Measurements from ENCODE around the gene INPP5A.
"Not testable (repeated sequence)": the region's sequence is repeated elsewhere in the genome, so short reads cannot be mapped to it uniquely, and the experiment has no call there.

INPP5A gene

DNA sequence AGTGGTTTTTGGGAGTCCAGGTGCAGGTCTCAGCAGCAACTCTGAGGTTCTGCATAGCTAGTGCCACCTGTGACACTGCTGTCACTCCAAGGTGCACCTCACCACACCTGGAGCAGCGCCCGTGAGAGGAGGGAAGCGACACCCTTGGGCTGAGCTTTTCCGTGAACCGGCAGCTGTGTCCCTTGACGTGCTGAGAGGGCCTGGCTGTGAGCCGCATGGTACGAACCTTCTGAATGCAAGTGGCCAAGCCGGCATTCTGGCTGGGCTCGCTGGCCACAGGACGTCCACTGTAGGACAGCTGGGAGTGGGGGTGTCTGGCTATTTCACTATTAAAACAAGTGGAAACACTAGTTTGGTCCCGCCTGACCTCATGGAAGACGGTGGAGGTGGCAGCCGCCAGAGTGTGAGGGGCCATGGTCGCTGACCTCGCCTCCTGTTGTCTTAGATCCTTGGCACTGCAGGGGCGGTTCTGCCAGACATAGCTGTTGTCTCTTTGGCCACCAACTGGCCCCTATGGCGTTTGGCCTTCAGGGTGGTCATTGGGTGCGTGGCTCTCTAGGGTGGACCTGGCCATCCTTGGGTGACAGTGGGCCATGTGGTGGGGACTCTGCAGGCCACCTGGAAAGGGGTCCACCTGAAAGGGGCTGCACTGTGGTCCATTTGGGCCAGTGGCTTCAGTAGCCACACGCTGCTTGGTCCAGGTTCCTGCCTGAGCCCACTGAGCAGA lies 12.9 kb downstream of the INPP5A start:
- DNase-seq: no peak

- DNase-seq: no peak
These were observed 13.7 kb downstream of the INPP5A start for GRCh38 chr10:132551093-132551807.

DNA sequence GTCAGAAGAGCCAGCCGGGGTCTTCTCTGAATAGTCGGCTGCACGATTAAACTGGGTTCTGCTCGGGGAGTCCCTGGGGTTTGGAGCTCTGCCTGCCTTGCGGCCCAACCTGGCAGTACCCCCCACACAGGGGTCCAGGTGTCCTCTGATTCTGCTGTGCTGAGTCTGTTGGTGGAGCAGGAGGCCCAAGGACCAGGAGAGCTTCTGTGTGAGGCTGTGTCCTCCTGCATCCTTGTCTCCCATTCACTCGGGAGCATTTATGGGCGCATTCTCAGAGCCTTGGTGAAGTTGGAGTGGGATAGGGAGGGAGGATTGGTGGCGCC lies 14.2 kb downstream of the INPP5A start:
- no peak for DNase-seq

GRCh38 chr10:132552635-132553034 lies 15.0 kb downstream of the INPP5A start:
- not testable (repeated sequence) for DNase-seq

DNA sequence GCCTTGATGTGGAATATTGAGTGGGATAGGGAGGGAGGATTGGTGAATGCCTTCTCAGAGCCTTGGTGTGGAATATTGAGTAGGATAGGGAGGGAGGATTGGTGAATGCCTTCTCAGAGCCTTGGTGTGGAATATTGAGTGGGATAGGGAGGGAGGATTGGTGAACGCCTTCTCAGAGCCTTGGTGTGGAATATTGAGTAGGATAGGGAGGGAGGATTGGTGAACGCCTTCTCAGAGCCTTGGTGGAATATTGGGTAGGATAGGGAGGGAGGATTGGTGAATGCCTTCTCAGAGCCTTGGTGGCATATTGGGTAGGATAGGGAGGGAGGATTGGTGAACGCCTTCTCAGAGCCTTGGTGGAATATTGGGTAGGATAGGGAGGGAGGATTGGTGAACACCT lies 16.0 kb downstream of the INPP5A start:
- not testable (repeated sequence) for DNase-seq

- DNase-seq: no peak
These were observed 16.7 kb downstream of the INPP5A start for GRCh38 chr10:132554053-132554990.

DNA sequence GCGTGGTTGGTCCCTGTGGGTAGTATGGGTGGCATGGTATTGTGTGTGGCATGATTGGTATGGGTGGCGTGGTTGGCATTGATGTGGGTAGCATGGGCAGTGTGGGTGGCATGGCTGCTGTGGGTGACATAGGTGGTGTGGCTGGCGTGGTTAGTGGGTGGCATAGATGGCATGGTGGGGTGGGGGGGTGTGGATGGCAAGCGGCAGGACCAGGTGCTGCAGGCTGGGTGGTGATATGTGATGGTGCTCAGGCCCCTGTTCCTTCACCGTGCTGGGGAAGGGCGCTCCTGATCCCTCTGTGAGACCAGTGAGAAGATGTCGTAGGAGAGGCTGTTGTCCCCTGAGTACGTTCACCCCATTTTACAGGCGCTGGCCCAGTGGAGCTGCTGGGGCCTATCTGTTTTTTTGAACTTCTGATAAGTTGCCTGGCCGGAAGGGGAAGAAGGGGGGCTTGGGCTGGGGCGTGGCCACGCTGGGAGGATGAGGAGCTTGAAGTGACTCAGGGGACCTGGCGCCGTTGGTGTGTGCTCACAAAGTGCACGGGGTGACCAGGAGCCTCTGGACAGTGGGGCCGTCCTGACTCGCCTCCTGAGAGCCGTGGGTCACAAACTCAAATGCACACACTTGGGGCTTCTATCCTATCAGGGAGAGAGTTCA lies 17.5 kb downstream of the INPP5A start:
- no peak for DNase-seq

- no peak for DNase-seq
These were observed 18.3 kb downstream of the INPP5A start for GRCh38 chr10:132555648-132556575.

- DNase-seq: no peak
These were observed 19.4 kb downstream of the INPP5A start for GRCh38 chr10:132556994-132557441.

GRCh38 chr10:132557696-132558515 lies 20.3 kb downstream of the INPP5A start:
- DNase-seq: no peak

DNA sequence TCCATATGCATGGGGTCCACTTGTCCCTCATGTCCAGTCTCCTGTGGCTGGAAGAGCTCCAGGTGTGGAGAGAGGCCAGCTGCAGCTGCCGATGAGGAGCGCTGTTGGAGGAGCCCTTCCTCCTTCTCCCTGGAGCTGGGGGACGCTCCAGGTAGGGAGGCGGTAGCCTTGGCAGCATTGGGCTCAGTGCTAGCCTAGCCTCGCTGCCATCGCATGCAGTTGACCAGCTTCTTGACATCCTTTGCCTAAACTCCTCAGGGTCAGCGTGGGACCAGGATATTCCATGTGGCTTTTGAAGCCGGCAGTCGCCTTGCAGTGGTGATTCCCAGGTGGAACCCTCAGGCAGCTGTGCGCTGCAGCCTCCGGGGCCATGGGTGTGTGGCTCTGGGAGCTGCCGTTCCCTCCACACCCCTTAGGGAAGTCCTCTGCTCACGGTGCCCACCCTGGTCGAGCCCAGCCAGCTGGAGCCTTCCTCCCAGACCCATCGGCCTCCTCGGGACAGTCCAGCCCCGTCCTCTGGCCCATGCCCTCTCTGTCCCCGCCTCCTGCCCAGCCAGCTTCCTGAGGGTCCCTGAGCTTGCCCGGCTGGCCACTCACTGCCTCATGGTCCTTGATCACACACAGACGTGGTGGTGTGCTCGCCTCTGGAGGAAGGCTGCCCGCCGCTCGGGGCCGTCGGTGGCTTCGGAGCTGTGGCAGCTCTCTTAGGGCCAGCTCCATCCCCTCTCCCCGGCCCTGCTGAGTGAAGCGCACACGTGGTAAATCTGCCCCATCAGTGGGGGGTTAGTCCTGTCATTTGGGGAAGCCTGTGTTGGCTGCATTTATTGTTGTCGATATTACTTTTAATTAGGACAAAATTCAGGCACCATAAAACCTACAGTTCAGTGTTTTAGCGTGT lies 21.2 kb downstream of the INPP5A start:
- no peak for DNase-seq

DNA sequence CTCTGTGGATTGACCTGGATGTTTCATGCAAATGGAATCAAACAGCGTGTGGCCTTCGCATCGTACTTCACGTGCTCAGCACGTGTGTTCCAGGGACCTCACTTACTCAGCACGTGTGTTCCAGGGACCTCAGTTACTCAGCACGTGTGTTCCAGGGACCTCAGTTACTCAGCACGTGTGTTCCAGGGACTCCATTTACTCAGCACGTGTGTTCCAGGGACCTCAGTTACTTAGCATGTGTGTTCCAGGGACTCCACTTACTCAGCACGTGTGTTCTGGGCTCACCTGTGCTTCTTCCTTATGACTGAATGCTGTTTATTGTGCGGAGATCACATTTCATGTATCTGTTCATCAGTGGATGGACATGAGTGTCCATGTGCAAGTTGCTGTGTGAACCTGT lies 22.0 kb downstream of the INPP5A start:
- DNase-seq: no peak

GRCh38 chr10:132560241-132560731 lies 22.7 kb downstream of the INPP5A start:
- no peak for DNase-seq

DNA sequence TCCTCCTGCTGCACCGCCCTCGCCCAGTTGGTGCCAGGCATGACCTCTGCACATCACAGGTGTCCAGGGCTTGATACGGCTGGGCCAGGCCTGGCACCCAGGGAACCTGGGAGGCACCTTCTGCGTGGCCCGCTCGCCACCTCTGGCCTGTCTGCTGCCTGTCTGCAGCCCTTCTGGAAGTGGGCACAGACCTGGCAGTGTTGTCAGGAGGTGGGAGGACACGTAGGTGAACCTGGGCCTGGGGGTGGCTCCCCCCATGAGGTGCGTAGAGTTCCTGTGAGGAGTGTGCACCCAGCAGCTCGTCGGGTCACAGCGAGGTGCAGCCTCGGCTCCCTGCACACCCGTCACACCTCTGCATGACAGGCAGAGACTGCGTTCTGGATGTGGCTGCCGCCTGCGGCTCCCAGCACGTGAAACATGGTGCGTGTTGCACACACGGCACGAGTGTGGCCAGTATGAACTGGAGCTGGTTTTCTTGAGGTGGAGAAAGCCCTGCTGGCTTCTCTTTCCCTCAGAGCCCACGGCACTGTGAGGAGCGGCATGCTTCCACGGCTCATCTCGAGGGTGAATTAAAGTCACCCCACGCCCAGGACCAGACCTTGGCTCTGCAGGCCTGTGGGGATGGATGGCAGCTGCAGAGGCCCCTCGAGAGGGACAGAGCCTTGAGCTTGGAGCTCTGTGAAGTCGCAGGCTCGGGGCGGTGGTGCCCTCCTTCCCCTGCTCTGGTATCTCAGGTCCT lies 24.8 kb downstream of the INPP5A start:
- DNase-seq: no peak

DNA sequence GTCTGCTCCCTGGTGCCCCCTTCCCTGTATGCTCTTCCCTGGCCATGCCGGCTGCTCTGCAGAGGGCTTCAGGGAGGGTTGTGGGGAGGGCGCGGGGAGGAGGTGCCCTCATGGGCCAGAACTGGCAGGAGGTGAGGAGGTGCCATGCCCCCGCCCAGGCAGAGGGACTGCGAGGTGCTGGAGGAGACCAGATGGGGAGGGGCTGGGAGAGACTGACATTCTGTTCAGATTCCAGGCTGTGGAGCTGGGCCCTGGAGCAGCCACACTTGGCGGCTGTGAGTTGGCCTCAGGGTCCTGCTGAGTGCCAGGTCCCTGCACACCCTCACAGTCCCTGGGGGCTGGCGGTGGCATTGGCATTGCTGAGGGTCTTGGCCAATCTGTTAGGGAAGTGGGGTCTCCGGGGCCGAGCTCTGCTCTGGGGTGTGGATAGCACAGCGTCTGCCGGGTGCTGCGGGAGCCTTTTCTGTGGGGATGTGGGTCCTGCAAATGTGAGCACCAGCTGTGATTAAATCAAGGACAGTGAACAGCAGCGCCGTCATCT lies 25.4 kb downstream of the INPP5A start:
- no peak for DNase-seq

GRCh38 chr10:132563485-132564248 lies 26.1 kb downstream of the INPP5A start:
- DNase-seq: peak; percentile 16

- no peak for DNase-seq
These were observed 26.6 kb downstream of the INPP5A start for GRCh38 chr10:132564249-132564605.

DNA sequence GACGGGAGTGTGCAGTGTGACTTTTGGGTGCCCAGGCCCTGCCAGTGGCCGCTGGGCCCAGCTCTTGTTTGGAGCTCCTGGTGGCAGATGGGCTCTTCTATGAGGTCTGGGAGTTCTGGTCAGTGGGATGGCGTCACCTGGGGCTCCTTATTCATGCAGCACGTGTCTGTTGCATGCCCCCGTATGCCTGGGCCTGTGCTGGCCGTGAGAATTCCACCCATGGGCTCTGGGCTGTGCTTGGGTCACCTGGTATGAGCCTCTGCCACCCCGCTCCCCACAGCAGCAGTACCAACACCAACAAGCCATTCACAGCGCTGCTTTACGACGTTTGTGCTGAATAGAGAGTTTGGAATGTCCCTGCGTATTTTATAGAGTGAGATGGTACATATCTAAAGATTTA lies 27.1 kb downstream of the INPP5A start:
- no peak for DNase-seq

Data from fibroblast of skin of right quadriceps (primary cell).